ENCODE results near the gene THAP4. TPM values are rescaled to one million over a fixed set of nuclear protein-coding genes. Genes with fewer than 3 reads are reported as not detected.
A peak's percentile ranks its signal among the peaks of the same experiment; 100 is the strongest.

Gene THAP4
- total and polyA plus RNA-seq, 2 of the 13 experiments (the other 11 are each of a cell fraction or from before 2014, with no cell fraction given): 59.7 to 75.7 TPM

GRCh38 chr2:241637018-241637794 is at the start of gene THAP4, which contains the start of gene ATG4B (continued):
- TF ChIP-seq DZIP1 (CRISPR knock-in tag; IDR thresholded peaks at IDR 0.05) (peak; percentile 81; the same call in 1 of the 2 replicates), FOSL2 (CRISPR knock-in tag; IDR thresholded peaks at IDR 0.05) (peak; percentile 35; the same call in 1 of the 2 replicates), ZXDC (CRISPR knock-in tag; IDR thresholded peaks at IDR 0.05) (no peak; the same call in 1 of the 2 replicates), PAXIP1 (CRISPR knock-in tag; conservative IDR thresholded peaks at IDR 0.05) (peak; percentile 40; the same call in 1 of the 2 replicates), RAD21 (CRISPR knock-in tag; IDR thresholded peaks at IDR 0.05) (peak; percentile 68), THAP9 (CRISPR knock-in tag; IDR thresholded peaks at IDR 0.05; ENCODE audit: borderline replicate concordance) (peak; percentile 85; the same call in 1 of the 2 replicates), PAX8 (CRISPR knock-in tag; IDR thresholded peaks at IDR 0.05; ENCODE audit: borderline replicate concordance) (0 out of 2 replicates have a peak, but pooled peaks have one; percentile 78), U2AF2 (IDR thresholded peaks at IDR 0.05; ENCODE audit: low read depth, low read length) (peak; percentile 65; the same call in 1 of the 2 replicates), MED13 (CRISPR knock-in tag; IDR thresholded peaks at IDR 0.05) (no peak; the same call in 1 of the 2 replicates), ZSCAN5A (CRISPR knock-in tag; IDR thresholded peaks at IDR 0.05; ENCODE audit: borderline replicate concordance) (no peak), SIX1 (CRISPR knock-in tag; IDR thresholded peaks at IDR 0.05; ENCODE audit: borderline replicate concordance) (peak; percentile 55; the same call in 1 of the 2 replicates), NR2F6 (IDR thresholded peaks at IDR 0.05) (no peak), NR2F6 (CRISPR knock-in tag; IDR thresholded peaks at IDR 0.05) (peak; percentile 73), ZFP41 (CRISPR knock-in tag; IDR thresholded peaks at IDR 0.05; ENCODE audit: borderline replicate concordance) (0 out of 2 replicates have a peak, but pooled peaks have one; percentile 25), MIER2 (CRISPR knock-in tag; IDR thresholded peaks at IDR 0.05) (no peak)
